ENCODE measurements around the gene EFNA5.

DNA sequence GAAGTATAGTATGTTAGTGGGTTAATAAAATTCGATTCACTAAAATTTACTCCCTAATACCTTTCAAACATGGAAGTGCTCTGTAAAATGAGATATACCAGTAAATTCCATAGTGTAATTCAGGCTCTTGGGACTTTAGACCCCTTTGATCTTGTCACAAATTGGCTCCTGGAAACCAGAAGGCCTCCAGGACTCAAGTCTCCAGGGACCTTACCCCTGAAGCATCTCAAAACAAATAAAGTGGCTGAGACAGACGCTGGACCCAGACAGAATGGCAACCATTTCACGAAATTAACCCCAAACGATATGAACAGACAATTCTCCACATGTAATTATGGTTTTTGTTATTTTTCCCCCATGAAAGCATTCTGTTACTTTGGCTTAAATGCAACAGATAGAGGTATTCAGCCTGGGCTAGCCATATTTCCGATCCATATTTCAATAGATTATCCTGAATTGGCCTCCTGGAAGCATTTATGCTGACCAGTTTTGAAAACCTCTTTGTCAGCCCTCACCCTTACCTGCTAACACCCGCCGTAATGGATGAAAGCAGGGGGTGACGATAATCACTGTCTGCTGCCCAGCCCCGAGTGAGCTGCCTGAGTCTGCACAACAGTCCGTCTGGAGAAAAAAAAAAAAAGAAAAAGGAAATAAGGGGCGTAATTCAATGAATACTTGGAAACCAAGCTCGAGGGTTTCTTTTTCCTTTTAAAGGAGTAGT, 34.1 kb upstream of the EFNA5 start:
- TF ChIP-seq YY1 (IDR thresholded peaks at IDR 0.05; ENCODE audit: insufficient read depth, insufficient read length): no peak
- TF ChIP-seq SUZ12 (IDR thresholded peaks at IDR 0.05; ENCODE audit: extremely low read depth, insufficient read depth, insufficient read length): no peak

All from NT2/D1 (cell line).